Effector memory CD8-positive, alpha-beta T cell (primary cell): Measurements from ENCODE around the gene MDFI.
A peak's percentile ranks its signal among the peaks of the same experiment; 100 is the strongest.

Source experiments
- ATAC-seq: fragments of 150-1000 bp; cut with Tn5 transposase; replicated peaks from 2 replicates; pipeline ENCODE4 v1.10.0; 2021; ENCODE audit warnings: mild to moderate bottlenecking, moderate library complexity
- DNase-seq, 3 experiments: peaks; one replicate each; pipeline ENCODE4 v3.0.0; 2021
- H3K27ac Mint-ChIP-seq, 2 donors: one replicate each; pipeline ENCODE4 v1.8.0; 2022; ENCODE audit warnings: mild to moderate bottlenecking in 2 of 2, mixed read lengths in 2 of 2, moderate library complexity in 2 of 2
- H3K27me3 Mint-ChIP-seq, 2 donors: one replicate each; pipeline ENCODE4 v1.8.0; 2022; ENCODE audit warnings: mixed read lengths in 2 of 2
- H3K36me3 Mint-ChIP-seq: one replicate; pipeline ENCODE4 v1.8.0; 2022; ENCODE audit warnings: mild to moderate bottlenecking, moderate library complexity, mixed read lengths; ENCODE audit not compliant: insufficient read depth
- H3K4me1 Mint-ChIP-seq, 2 donors: one replicate each; pipeline ENCODE4 v1.8.0; 2022; ENCODE audit warnings: low read depth in 2 of 2, mixed read lengths in 2 of 2
- H3K4me3 Mint-ChIP-seq, 2 donors: one replicate each; pipeline ENCODE4 v1.8.0; 2022; ENCODE audit warnings: mild to moderate bottlenecking in 2 of 2, mixed read lengths in 2 of 2, moderate library complexity in 2 of 2
- H3K9me3 Mint-ChIP-seq, 2 donors: one replicate each; pipeline ENCODE4 v1.8.0; 2022; ENCODE audit warnings: mixed read lengths in 2 of 2

Gene MDFI

GRCh38 chr6:41677124-41677921 is 39.1 kb downstream of the MDFI start:
- Mint-ChIP-seq H3K27me3 (peaks cover 20 to 74% of the 10 kb centered on the region in 2 donors), H3K36me3 (no peaks in the 10 kb centered on the region), H3K4me3 (no peak overlapping the region), H3K4me1 (peaks cover 0 to 2% of the 10 kb centered on the region in 2 donors), H3K9me3 (no peaks in the 10 kb centered on the region), H3K27ac (no peak overlapping the region)
- DNase-seq = no peak
- no peak for ATAC-seq

GRCh38 chr6:41678511-41679084 is 40.3 kb downstream of the MDFI start:
- Mint-ChIP-seq H3K27me3 (peaks cover 16 to 61% of the 10 kb centered on the region in 2 donors), H3K36me3 (no peaks in the 10 kb centered on the region), H3K27ac (no peak overlapping the region), H3K4me3 (no peak overlapping the region), H3K4me1 (peaks cover 4 to 9% of the 10 kb centered on the region in 2 donors), H3K9me3 (no peaks in the 10 kb centered on the region)
- ATAC-seq (no peak), DNase-seq (no peak)

GRCh38 chr6:41679696-41680095 is 41.4 kb downstream of the MDFI start:
- Mint-ChIP-seq H3K9me3 (no peaks in the 10 kb centered on the region), H3K4me3 (no peak overlapping the region), H3K4me1 (peaks cover 7 to 13% of the 10 kb centered on the region in 2 donors), H3K27me3 (peaks cover 13 to 50% of the 10 kb centered on the region in 2 donors), H3K27ac (no peak overlapping the region), H3K36me3 (no peaks in the 10 kb centered on the region)
- DNase-seq = no peak
- no peak for ATAC-seq

GRCh38 chr6:41680182-41680965 is 42.1 kb downstream of the MDFI start:
- H3K4me3 Mint-ChIP-seq = no peak overlapping the region
- ATAC-seq (no peak), DNase-seq (no peak)
- peaks cover 12 to 45% of the 10 kb centered on the region in 2 donors for H3K27me3 Mint-ChIP-seq
- no peaks in the 10 kb centered on the region for H3K36me3 Mint-ChIP-seq
- H3K4me1 Mint-ChIP-seq = peaks cover 7 to 13% of the 10 kb centered on the region in 2 donors
- no peaks in the 10 kb centered on the region for H3K9me3 Mint-ChIP-seq
- no peak overlapping the region for H3K27ac Mint-ChIP-seq

GRCh38 chr6:41682056-41682477 is 43.8 kb downstream of the MDFI start:
- DNase-seq (peak; percentile 55 to 64 (median 56)), ATAC-seq (peak; percentile 76)
- Mint-ChIP-seq H3K4me1 (peaks cover 7 to 12% of the 10 kb centered on the region in 2 donors), H3K27ac (no peak overlapping the region), H3K9me3 (no peaks in the 10 kb centered on the region), H3K36me3 (peaks cover 7% of the 10 kb centered on the region), H3K4me3 (peak overlapping the region in 1 of 2 donors; percentile 74), H3K27me3 (peaks cover 0 to 28% of the 10 kb centered on the region in 2 donors)

- Mint-ChIP-seq H3K27ac (peak overlapping the region in 1 of 2 donors; percentile 89), H3K4me1 (peaks cover 7 to 12% of the 10 kb centered on the region in 2 donors), H3K4me3 (peak overlapping the region in 1 of 2 donors; percentile 74), H3K9me3 (no peaks in the 10 kb centered on the region), H3K27me3 (peaks cover 0 to 22% of the 10 kb centered on the region in 2 donors), H3K36me3 (peaks cover 7% of the 10 kb centered on the region)
- DNase-seq = no peak
- no peak for ATAC-seq
Measured at GRCh38 chr6:41682497-41683272, 44.4 kb downstream of the MDFI start.

- Mint-ChIP-seq H3K4me3 (peak overlapping the region; percentile 43 to 74), H3K4me1 (peaks cover 7 to 12% of the 10 kb centered on the region in 2 donors)
Measured at GRCh38 chr6:41683273-41683522, 44.9 kb downstream of the MDFI start.

GRCh38 chr6:41683523-41684310 is 45.4 kb downstream of the MDFI start:
- Mint-ChIP-seq H3K36me3 (peaks cover 7% of the 10 kb centered on the region), H3K27ac (peak overlapping the region; percentile 54 to 89)
- ATAC-seq = peak; percentile 93

More at GRCh38 chr6:41683273-41683522, 44.9 kb downstream of the MDFI start:
- H3K27me3 Mint-ChIP-seq = peaks cover 0 to 21% of the 10 kb centered on the region in 2 donors
- H3K36me3 Mint-ChIP-seq = peaks cover 7% of the 10 kb centered on the region
- H3K9me3 Mint-ChIP-seq = no peaks in the 10 kb centered on the region
- H3K27ac Mint-ChIP-seq = peak overlapping the region; percentile 54 to 89
- DNase-seq (no peak), ATAC-seq (no peak)

GRCh38 chr6:41684311-41685180 is 46.3 kb downstream of the MDFI start:
- Mint-ChIP-seq H3K36me3 (peaks cover 7% of the 10 kb centered on the region), H3K27me3 (peaks cover 0 to 11% of the 10 kb centered on the region in 2 donors), H3K9me3 (no peaks in the 10 kb centered on the region), H3K4me3 (peak overlapping the region in 1 of 2 donors; percentile 74), H3K27ac (no peak overlapping the region), H3K4me1 (peaks cover 7 to 15% of the 10 kb centered on the region in 2 donors)
- ATAC-seq (no peak), DNase-seq (no peak)

More at GRCh38 chr6:41683523-41684310, 45.4 kb downstream of the MDFI start:
- Mint-ChIP-seq H3K4me3 (peak overlapping the region; percentile 43 to 74), H3K9me3 (no peaks in the 10 kb centered on the region), H3K27me3 (peaks cover 0 to 16% of the 10 kb centered on the region in 2 donors), H3K4me1 (peaks cover 7 to 12% of the 10 kb centered on the region in 2 donors)
- DNase-seq = peak; percentile 68 to 75 (median 73)

- Mint-ChIP-seq H3K27ac (no peak overlapping the region), H3K27me3 (peaks cover 0 to 4% of the 10 kb centered on the region in 2 donors), H3K36me3 (peaks cover 14% of the 10 kb centered on the region), H3K4me3 (no peak overlapping the region), H3K4me1 (peaks cover 7 to 18% of the 10 kb centered on the region in 2 donors), H3K9me3 (no peaks in the 10 kb centered on the region)
- DNase-seq = no peak
- ATAC-seq = no peak
Measured at GRCh38 chr6:41685641-41686380, 47.5 kb downstream of the MDFI start.

GRCh38 chr6:41687501-41688175 is 49.4 kb downstream of the MDFI start:
- DNase-seq (no peak), ATAC-seq (no peak)
- Mint-ChIP-seq H3K36me3 (peaks cover 14% of the 10 kb centered on the region), H3K4me3 (no peak overlapping the region), H3K27ac (peak overlapping the region in 1 of 2 donors; percentile 75), H3K4me1 (peaks cover 7 to 15% of the 10 kb centered on the region in 2 donors), H3K9me3 (no peaks in the 10 kb centered on the region), H3K27me3 (no peaks in the 10 kb centered on the region)
